ENCODE data around the gene ATF6.

Gene ATF6

GRCh38 chr1:161915051-161915503 lies 149.0 kb downstream of the ATF6 start:
- no peak overlapping the region for H3K4me3 ChIP-seq (replicated peaks; ENCODE audit: low read depth, low read length)
- no peak for DNase-seq (ENCODE audit: low read depth)
- no peak for TF ChIP-seq CTCF (IDR thresholded peaks at IDR 0.05; ENCODE audit: low read length, missing control alignments)

GRCh38 chr1:161915978-161916377 lies 149.9 kb downstream of the ATF6 start:
- no peak for TF ChIP-seq CTCF (IDR thresholded peaks at IDR 0.05; ENCODE audit: low read length, missing control alignments)
- no peak overlapping the region for H3K4me3 ChIP-seq (replicated peaks; ENCODE audit: low read depth, low read length)
- DNase-seq (ENCODE audit: low read depth): no peak

GRCh38 chr1:161919229-161919628 lies 153.1 kb downstream of the ATF6 start:
- DNase-seq (ENCODE audit: low read depth): no peak
- no peak overlapping the region for H3K4me3 ChIP-seq (replicated peaks; ENCODE audit: low read depth, low read length)
- no peak for TF ChIP-seq CTCF (IDR thresholded peaks at IDR 0.05; ENCODE audit: low read length, missing control alignments)

- DNase-seq (ENCODE audit: low read depth): no peak
- no peak for TF ChIP-seq CTCF (IDR thresholded peaks at IDR 0.05; ENCODE audit: low read length, missing control alignments)
- no peak overlapping the region for H3K4me3 ChIP-seq (replicated peaks; ENCODE audit: low read depth, low read length)
Observed at GRCh38 chr1:161921491-161921890, 155.4 kb downstream of the ATF6 start.

GRCh38 chr1:161921990-161922389 lies 155.9 kb downstream of the ATF6 start:
- H3K4me3 ChIP-seq (replicated peaks; ENCODE audit: low read depth, low read length): no peak overlapping the region
- peak; percentile 47 for DNase-seq (ENCODE audit: low read depth)
- no peak for TF ChIP-seq CTCF (IDR thresholded peaks at IDR 0.05; ENCODE audit: low read length, missing control alignments)

GRCh38 chr1:161928056-161928455 lies 161.9 kb downstream of the ATF6 start:
- no peak for TF ChIP-seq CTCF (IDR thresholded peaks at IDR 0.05; ENCODE audit: low read length, missing control alignments)
- DNase-seq (ENCODE audit: low read depth): no peak

GRCh38 chr1:161929137-161929536 lies 163.0 kb downstream of the ATF6 start:
- DNase-seq (ENCODE audit: low read depth): no peak

More at GRCh38 chr1:161928056-161928455, 161.9 kb downstream of the ATF6 start:
- H3K4me3 ChIP-seq (replicated peaks; ENCODE audit: low read depth, low read length): no peak overlapping the region

More at GRCh38 chr1:161929137-161929536, 163.0 kb downstream of the ATF6 start:
- no peak for TF ChIP-seq CTCF (IDR thresholded peaks at IDR 0.05; ENCODE audit: low read length, missing control alignments)
- H3K4me3 ChIP-seq (replicated peaks; ENCODE audit: low read depth, low read length): no peak overlapping the region

All from fibroblast of pulmonary artery (primary cell).